H1 (cell line): ENCODE results near the gene TSKU. TPM values are rescaled to one million over a fixed set of nuclear protein-coding genes. Genes with fewer than 3 reads are reported as not detected.

Experiments
- CHD7 ChIP-seq: fragments of 300-600 bp; sonication (generic); IDR thresholded peaks from 2 replicates; pipeline ENCODE4 v1.7.1; 2012; ENCODE audit warnings: low read length, moderate library complexity, mild to moderate bottlenecking, inconsistent platforms; ENCODE audit not compliant: insufficient replicate concordance
- E2F6 ChIP-seq: IDR thresholded peaks from 2 replicates; pipeline ENCODE4 v1.6.1; 2012; ENCODE audit warnings: inconsistent platforms
- GTF2F1 ChIP-seq: IDR thresholded peaks from 2 replicates; pipeline ENCODE4 v1.6.1; 2012; ENCODE audit warnings: low read depth, low read length, improper control_type of control experiment, borderline replicate concordance
- HDAC2 ChIP-seq, 2 experiments: fragments of 300-600 bp in 1 of 2; sonication (generic) in 1 of 2; IDR thresholded peaks; 2 replicates each; pipeline ENCODE4 v1.6.1; 2011 to 2012; ENCODE audit warnings: low read depth in 2 of 2, low read length in 2 of 2, mild to moderate bottlenecking in 2 of 2, moderate library complexity in 2 of 2, borderline replicate concordance in 1 of 2, inconsistent platforms in 1 of 2
- MAFK ChIP-seq: IDR thresholded peaks from 2 replicates; pipeline ENCODE4 v1.6.1; 2012; ENCODE audit warnings: low read depth, mild to moderate bottlenecking, improper control_type of control experiment, low read length
- SIX5 ChIP-seq: IDR thresholded peaks from 2 replicates; pipeline ENCODE4 v1.6.1; 2011; ENCODE audit warnings: mild to moderate bottlenecking, low read depth, low read length
- SP2 ChIP-seq: IDR thresholded peaks from 2 replicates; pipeline ENCODE4 v1.6.1; 2012; ENCODE audit warnings: mild to moderate bottlenecking, low read length, inconsistent platforms
- TBP ChIP-seq: IDR thresholded peaks from 2 replicates; pipeline ENCODE4 v1.6.1; 2011; ENCODE audit warnings: low read depth, low read length, improper control_type of control experiment
- TCF12 ChIP-seq: IDR thresholded peaks from 2 replicates; pipeline ENCODE4 v1.6.1; 2011; ENCODE audit warnings: low read depth, mild to moderate bottlenecking, low read length
- TEAD4 ChIP-seq: IDR thresholded peaks from 2 replicates; pipeline ENCODE4 v1.6.1; 2012; ENCODE audit warnings: low read depth, low read length, inconsistent platforms, mixed read lengths
- YY1 ChIP-seq: IDR thresholded peaks from 2 replicates; pipeline ENCODE4 v1.6.1; 2011; ENCODE audit warnings: low read depth, mild to moderate bottlenecking, low read length
- polyA plus RNA-seq, 7 experiments: library from polyadenylated mRNA; depleted of rRNA in 3 of 7; stranded (reverse) in 5 of 7; unstranded in 2 of 7; fragments of >200 nt in 5 of 7; fragments of 200-250 nt in 2 of 7; gene quantifications; 1 replicate in 5 of 7; 2 replicates in 1 of 7; 4 replicates in 1 of 7; pipeline versions ENCODE4 v1.2.1 to v1.2.3, GENCODE V29; 2011 to 2013; ENCODE audit warnings: missing spikeins in 2 of 7, mixed read lengths in 2 of 7
- total RNA-seq: library from RNA; stranded (reverse); fragmentation: NEBNext Ultra II Directional; extraction: Animal tissue kit (Norgen Biotek cat#: 25700); gene quantifications from 2 replicates; pipeline ENCODE4 v1.2.1, GENCODE V29; 2021

Gene TSKU
- total and polyA plus RNA-seq, 2 of the 8 experiments (the other 6 are each of a cell fraction or from before 2014, with no cell fraction given) = 22.8 to 28.4 TPM

- TF ChIP-seq CHD7 (no peak), SP2 (no peak), TEAD4 (no peak), E2F6 (no peak), HDAC2 (IDR thresholded peaks at IDR 0.05; ENCODE audit: borderline replicate concordance in 1 of 2, low read depth in 2 of 2, low read length in 2 of 2) (no peak), TCF12 (no peak), TBP (no peak), YY1 (no peak), MAFK (no peak), GTF2F1 (no peak), SIX5 (no peak)
These were observed 4.9 kb downstream of the TSKU start (continued) for GRCh38 chr11:76787911-76788596.
